GM13976 (cell line): ENCODE results near the gene MAPT.

ENCODE experiments used
- DNase-seq: peaks from one replicate; pipeline ENCODE4 v3.0.0; 2012; ENCODE audit warnings: low spot score
- CTCF ChIP-seq: IDR thresholded peaks from 2 replicates; pipeline ENCODE4 v1.5.1; 2012; ENCODE audit warnings: borderline replicate concordance, mild to moderate bottlenecking; ENCODE audit not compliant: insufficient read depth; ENCODE audit errors: extremely low read depth, missing control alignments, control extremely low read depth
- in situ Hi-C: fragments of 300-500 bp; cut with MboI; formaldehyde crosslinking; loops from one replicate; pipeline ENCODE4 v1.12.0; 2022; ENCODE audit warnings: low sequenced_read_pairs, mixed read lengths, inconsistent platforms; ENCODE audit not compliant: unreplicated experiment

MAPT gene

GRCh38 chr17:46026166-46027047 lies 132.1 kb downstream of the MAPT start:
- no peak for TF ChIP-seq CTCF
- in situ Hi-C loops, result no loop called here
- no peak for DNase-seq

GRCh38 chr17:46027048-46027975 lies 133.0 kb downstream of the MAPT start:
- DNase-seq, result no peak
- in situ Hi-C loops, result no loop called here

GRCh38 chr17:46027976-46028325 lies 133.6 kb downstream of the MAPT start:
- DNase-seq, result no peak
- in situ Hi-C loops, result no loop called here
- TF ChIP-seq CTCF, result no peak

More at GRCh38 chr17:46027048-46027975, 133.0 kb downstream of the MAPT start:
- TF ChIP-seq CTCF, result no peak

GRCh38 chr17:46028374-46028773 lies 134.0 kb downstream of the MAPT start:
- DNase-seq, result no peak
- in situ Hi-C loops, result no loop called here
- TF ChIP-seq CTCF, result no peak

- TF ChIP-seq CTCF, result no peak
- in situ Hi-C loops, result no loop called here
- no peak for DNase-seq
Measured at GRCh38 chr17:46028981-46029565, 134.7 kb downstream of the MAPT start.

GRCh38 chr17:46029627-46030026 lies 135.3 kb downstream of the MAPT start:
- TF ChIP-seq CTCF, result no peak
- in situ Hi-C loops, result no loop called here
- no peak for DNase-seq
